GM21529 (cell line): Measurements from ENCODE around the gene GALNT2.

ENCODE experiments used
- ATAC-seq: cut with Tn5 transposase; IDR thresholded peaks from one replicate; pipeline ENCODE4 v1.9.1; 2021; ENCODE audit not compliant: unreplicated experiment

The GALNT2 gene

GRCh38 chr1:230087028-230087716, 20.1 kb downstream of the GALNT2 start:
- no peak for ATAC-seq

- no peak for ATAC-seq
Observed at GRCh38 chr1:230087717-230088105, 20.7 kb downstream of the GALNT2 start.

- ATAC-seq, result no peak
Observed at GRCh38 chr1:230090194-230090711, 23.2 kb downstream of the GALNT2 start.

GRCh38 chr1:230091473-230092231, 24.6 kb downstream of the GALNT2 start:
- ATAC-seq, result no peak

DNA sequence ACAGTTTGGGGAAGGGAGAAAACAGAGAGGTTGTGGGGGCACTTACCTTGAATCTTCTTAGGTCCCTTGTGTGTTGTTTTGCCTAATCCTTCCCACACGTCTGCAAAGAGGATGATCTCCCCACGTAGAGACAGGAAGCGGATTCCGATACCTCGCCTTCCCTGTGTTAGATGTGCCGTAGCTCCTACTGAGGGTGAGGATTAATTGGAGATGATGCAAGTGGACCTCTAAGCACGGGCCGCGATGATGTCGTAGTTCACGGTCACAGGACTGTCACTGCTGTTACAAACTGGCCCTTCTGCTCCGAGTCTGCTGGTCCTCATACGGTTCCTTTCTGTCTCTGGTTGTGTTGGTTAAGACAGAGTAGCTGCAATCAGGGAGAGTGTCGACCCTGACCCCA, 27.7 kb downstream of the GALNT2 start:
- no peak for ATAC-seq

GRCh38 chr1:230095938-230096337, 28.9 kb downstream of the GALNT2 start:
- ATAC-seq, result no peak

- no peak for ATAC-seq
Observed at GRCh38 chr1:230097370-230097769, 30.3 kb downstream of the GALNT2 start.

DNA sequence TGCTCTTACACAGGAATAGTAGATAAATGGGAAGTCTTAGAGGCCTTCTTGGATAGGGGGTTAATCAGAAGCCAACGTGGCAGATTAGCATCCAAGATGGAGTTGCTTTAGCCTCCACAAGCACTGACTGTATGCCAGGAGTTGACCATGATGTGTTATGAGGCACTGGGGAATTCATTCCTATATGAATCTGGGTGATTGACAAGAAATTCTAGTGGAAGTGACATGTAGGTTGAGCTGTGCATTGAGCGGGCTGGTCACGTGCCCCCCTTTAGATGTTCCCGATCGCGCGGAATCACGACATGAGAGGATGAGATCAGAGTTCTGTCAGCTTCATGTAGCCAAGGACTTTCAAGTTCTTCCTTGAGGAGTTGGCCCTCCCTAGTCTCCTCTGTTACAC, 31.7 kb downstream of the GALNT2 start:
- ATAC-seq, result no peak

DNA sequence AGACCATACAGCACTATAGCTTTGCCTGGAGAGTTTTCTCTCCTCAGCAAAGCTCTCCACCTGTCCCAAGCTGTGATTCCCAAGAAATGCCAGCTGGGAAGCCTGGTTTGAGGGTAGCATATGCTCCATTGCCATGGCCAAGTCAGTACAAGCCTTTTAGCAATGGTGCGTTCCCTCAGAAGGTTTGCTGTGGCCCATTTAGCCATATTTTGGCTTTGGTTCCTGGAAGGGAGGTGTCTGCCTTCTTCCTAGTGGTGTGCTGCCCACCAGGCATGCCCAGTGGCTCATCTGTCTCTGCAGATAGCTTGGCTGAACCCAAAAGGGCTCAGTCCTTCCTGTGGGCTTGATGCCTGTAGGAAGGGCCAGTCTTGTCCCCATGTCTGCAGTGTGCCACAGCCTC, 32.4 kb downstream of the GALNT2 start:
- ATAC-seq, result no peak

GRCh38 chr1:230100932-230101331, 33.9 kb downstream of the GALNT2 start:
- no peak for ATAC-seq

DNA sequence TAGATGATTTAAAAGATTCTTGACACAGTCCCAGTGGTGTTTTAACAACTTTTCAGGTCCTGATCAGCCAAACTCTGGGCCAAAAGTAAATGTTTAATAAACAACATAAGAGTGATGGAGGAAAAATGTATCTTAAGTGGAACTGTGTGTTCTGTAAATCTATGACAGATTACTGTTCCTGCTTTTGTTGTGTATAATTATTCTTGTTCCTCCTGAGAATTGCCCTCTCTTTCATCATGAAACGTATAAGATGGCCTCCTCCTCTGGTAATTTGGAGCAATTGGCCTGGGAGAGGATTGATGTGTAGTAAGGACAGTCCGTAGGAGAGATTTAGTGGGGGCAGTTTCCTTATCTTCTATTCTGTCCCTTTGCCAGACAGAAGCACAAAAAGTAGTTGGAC, 34.5 kb downstream of the GALNT2 start:
- ATAC-seq, result no peak

GRCh38 chr1:230102046-230102445, 35.0 kb downstream of the GALNT2 start:
- ATAC-seq, result no peak

GRCh38 chr1:230102472-230102871, 35.4 kb downstream of the GALNT2 start:
- no peak for ATAC-seq

DNA sequence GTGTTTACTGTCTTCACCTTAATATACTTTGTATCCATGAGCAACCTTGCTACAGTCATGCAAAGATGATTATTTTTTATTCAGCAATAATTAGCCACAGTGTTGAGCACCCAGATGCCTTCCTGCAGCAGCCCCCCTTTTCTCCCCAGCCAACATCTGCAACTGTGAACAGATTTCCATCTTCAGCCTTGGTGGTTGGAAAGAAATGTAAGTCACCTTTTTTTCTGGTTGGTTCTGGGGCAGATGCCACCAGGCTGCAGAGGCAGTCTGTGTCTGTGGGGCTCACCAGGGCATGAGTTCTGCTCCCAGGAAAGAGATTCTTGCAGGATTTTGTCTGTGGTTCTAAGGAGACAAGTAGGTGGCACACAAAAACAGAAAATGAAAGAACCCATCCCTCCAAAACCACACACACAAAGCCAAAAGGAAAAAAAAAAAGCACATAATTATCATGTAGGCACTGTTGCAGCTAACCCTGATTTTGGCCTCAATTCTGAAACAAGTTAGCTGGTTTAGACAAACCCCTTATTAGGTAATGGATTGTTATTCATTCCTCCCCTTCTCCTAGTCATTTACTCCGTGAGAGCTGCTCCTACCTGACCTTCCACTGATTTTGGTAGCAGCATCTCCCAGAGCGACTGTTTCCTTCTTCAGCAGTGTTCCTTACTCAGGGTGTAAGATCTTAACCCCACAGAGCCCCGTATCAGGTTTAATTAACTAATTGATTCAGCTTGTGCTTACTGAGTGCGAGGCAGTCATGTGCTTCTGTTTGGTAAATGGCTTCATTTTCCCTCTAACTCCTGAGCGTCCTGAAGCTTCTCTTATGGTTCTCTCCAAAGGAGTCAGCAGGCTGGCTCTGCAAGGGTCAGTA, 36.5 kb downstream of the GALNT2 start:
- no peak for ATAC-seq

DNA sequence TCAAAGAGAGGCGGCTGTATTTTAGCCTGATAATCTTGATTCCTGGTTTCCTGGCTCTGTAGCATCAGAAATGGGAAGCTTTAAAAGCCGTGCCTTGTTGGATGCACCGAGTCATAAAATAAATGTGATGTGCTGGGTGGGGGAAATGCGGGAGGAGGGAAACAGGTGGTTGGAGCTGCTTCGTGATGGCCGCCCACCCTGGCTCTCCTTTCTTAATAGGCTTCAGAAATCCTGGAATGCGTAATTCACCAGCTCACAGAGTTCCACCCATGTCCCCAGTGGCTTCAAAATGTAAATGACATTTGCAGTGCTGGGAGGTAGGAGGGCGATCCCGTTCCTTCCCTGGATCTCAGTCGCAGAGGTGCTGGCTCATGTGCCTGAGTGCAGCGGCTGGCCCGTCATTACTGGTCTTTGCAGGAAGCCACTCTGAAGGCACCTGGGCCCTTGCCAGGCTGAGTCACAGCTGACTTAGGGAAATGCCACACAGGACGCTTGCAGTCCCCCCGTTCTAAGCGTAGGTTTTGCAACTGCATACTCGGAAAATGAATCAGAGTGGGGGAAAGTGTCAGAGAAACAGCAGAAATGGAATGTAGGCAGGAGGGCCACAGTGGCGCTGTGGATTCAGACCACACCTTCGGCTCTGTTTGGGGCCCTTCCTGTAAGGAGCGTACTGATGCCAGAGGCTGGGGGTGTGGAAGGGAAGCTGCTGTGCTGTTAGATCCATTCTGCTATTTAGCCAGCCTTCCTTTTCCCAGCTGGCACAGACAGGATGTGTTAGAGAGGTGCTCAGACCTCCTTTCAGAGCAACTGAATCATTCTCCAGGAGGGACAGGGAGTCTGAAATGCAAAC, 37.6 kb downstream of the GALNT2 start:
- ATAC-seq, result peak; percentile 57

GRCh38 chr1:230105245-230105753, 38.3 kb downstream of the GALNT2 start:
- no peak for ATAC-seq

GRCh38 chr1:230105754-230106625, 39.0 kb downstream of the GALNT2 start:
- peak; percentile 21 for ATAC-seq

DNA sequence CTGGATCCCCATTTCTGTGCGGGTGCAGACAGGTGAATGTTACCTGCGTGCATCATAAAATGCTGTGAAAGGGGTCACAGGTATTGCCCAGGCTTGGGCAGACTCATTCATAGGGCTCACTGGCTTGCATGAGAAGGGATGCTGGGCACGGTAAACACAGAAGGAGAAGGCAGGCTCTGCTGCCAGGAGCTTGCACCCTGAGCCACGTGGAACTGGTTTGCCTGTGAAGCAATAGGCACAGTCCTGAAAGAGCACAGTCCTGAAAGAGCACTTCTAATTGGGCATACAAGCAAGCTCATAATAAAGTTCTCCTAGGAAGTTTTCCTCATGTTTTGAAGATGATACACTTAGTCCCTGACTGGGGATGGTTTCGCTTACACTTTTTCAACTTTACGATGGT, 40.9 kb downstream of the GALNT2 start:
- ATAC-seq, result no peak

GRCh38 chr1:230108580-230108979, 41.5 kb downstream of the GALNT2 start:
- ATAC-seq, result no peak
